Activated gamma-delta T cell (primary cell): ENCODE measurements around the gene CNGB1.
"Not testable (repeated sequence)": the region's sequence is repeated elsewhere in the genome, so short reads cannot be mapped to it uniquely, and the experiment has no call there.

ENCODE experiments used
- DNase-seq: peaks from one replicate; lab custom pipeline; 2025; lab: John Stamatoyannopoulos, UW
- total RNA-seq, 2 donors: gene quantifications; one replicate each; lab custom pipeline; 2026; lab: John Stamatoyannopoulos, UW

Gene CNGB1
- total RNA-seq: 0.04 to 0.05 reads per million in 2 donors

DNA sequence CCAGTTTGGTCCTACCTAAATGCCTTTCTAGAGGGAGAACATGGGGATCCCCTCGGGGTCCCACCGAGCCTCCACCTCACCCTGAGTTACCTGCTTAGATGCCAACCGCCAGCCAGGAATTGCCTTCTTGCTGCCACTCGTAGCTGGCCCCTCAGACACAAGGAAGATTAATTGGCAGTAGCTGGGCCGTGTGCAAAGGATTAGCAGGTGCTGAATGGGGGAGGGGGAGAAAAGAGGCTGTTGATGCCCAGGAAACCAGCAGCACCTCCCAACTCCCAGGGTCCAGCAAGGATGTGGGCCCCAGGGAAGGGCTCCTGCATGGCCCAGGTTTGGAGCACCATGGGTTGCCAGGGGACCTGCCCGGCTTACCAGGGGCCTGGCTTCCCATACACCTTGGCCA lies at the start of gene CNGB1:
Gene CNGB1, minus strand, starts transcription at position 159 of the 400 bp plus-strand sequence. CDS start 3,842 bp downstream, outside the sequence.
- DNase-seq: no peak

- no peak for DNase-seq
Measured at GRCh38 chr16:58019866-58020538, 49.1 kb upstream of the CNGB1 start.

DNA sequence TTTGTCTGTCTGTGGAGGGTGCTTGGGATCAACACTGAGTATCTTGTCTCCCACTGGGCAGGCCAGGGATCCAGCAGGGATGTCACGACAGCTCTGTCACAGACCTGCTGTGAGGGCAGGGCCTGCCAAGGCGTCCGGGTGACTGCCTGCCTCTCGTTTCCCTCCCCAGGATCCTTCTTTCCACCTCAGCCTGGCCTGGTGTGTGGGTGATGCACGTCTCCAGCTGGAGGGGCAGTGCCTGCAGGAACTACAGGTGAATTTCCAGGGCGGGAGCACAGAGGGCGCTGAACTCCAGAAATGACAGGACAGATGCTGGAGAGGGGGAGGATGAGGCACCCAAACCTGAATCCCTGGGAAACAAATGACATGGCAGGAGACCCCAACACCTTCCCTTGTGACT lies 47.9 kb upstream of the CNGB1 start:
- DNase-seq: no peak

GRCh38 chr16:58016840-58017446 lies 46.0 kb upstream of the CNGB1 start:
- no peak for DNase-seq

- DNase-seq: no peak
Measured at GRCh38 chr16:58013201-58013956, 42.5 kb upstream of the CNGB1 start.

GRCh38 chr16:58012481-58012880 lies 41.6 kb upstream of the CNGB1 start:
- DNase-seq: no peak

GRCh38 chr16:58011652-58012051 lies 40.7 kb upstream of the CNGB1 start:
- no peak for DNase-seq

DNA sequence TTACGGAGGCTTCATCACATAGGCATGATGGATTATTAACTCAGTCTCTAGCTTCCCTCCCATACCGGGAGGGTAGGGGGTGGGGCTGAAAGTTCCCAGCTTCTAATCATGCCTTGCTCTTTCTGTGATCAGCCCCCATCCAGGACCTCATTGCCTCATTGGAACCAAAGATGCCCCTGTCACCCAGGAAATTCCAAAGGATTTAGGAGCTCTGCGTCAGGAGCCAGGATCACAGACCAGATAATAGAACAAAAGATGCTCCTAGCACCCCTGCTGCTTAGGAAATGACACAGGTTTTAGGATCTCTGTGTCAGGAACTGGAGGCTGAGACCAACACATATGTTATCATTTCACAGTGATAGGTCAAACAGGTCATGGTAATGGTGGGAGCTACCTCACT lies 40.0 kb upstream of the CNGB1 start:
- no peak for DNase-seq

GRCh38 chr16:58009856-58010416 lies 39.0 kb upstream of the CNGB1 start:
- no peak for DNase-seq

DNA sequence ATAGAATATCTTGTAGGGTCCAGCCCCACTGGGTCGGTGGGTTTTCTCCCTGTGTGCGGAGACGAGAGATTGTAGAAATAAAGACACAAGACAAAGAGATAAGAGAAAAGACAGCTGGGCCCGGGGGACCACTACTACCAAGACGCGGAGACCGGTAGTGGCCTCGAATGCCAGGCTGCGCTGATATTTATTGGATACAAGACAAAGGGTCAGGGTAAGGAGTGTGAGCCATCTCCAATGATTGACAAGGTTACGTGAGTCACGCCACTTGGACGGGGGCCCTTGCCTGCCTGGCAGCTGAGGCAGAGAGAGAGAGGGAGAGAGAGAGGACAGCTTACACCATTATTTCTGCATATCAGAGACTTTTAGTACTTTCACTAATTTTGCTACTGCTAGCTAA lies 33.8 kb upstream of the CNGB1 start:
- not testable (repeated sequence) for DNase-seq

DNA sequence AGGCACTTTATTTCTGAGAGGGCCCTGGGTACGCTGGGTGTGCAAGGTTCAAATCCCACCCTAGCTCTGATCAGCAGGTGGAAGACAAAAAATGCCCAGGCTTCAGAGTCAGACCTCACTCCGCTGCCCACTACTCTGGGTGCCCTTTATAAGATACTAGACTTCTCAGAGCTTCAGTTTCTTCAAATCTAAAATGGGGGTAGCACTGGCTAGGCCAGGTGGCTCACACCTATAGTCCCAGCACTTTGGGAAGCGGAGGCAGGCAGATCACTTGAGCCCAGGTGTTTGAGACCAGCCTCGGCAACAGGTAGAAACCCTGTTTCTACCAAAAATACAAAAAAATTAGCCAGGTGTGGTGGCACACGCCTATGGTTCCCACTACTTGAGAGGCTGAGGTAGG lies 32.0 kb upstream of the CNGB1 start:
- DNase-seq: no peak

GRCh38 chr16:58002416-58002800 lies 31.5 kb upstream of the CNGB1 start:
- no peak for DNase-seq

GRCh38 chr16:58001781-58002415 lies 31.0 kb upstream of the CNGB1 start:
- DNase-seq: no peak

DNA sequence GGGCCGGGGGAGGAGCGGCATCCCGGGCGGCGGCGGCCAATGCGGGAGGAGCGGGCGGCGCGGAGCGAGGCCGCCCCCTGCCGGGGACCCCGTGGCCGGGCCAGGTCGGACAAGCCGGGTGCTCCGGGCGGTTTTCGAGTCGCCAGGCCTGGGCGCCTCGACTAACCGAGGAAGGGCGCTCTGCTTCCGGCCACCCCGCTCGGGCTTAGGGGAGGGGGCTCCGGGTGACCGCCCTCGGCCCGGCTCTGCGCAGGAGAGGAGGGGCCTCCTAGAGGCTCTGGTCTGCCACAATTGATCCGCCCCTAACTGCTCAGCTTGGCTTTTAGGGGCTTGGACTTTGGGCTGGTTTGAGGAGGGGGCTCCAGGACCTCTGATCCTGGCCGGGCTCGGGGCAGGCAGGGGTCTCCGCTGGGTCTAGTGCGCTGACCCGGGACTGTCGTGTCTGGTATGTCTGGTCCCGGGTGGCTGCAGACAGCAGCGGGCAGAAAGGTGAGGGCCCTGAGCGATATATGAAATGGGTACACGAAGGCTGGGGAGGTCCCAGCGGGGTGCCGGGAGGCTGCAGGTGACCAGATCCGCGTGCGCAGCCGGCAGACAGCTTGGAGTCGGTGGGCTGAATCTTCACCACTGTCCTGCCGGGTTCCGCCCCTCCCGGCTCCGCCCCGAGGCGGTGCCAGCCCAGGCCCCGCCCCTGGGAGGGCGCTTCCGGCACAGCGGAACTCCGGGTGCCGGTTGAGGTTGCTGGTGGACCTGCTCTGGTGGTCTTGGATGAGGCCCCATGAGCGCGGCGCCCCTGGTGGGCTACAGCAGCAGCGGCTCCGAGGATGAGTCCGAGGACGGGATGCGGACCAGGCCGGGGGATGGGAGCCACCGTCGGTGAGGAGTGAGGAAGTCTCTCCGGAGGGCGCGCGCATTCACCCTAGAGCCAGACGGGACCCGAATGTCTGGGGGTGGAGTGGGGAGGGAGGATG lies 30.1 kb upstream of the CNGB1 start, which contains the start of gene USB1:
Gene USB1, plus strand, starts transcription at position 702 of the 971 bp plus-strand sequence. Its CDS starts 77 bp downstream, at position 779.
- DNase-seq: peak; percentile 76

DNA sequence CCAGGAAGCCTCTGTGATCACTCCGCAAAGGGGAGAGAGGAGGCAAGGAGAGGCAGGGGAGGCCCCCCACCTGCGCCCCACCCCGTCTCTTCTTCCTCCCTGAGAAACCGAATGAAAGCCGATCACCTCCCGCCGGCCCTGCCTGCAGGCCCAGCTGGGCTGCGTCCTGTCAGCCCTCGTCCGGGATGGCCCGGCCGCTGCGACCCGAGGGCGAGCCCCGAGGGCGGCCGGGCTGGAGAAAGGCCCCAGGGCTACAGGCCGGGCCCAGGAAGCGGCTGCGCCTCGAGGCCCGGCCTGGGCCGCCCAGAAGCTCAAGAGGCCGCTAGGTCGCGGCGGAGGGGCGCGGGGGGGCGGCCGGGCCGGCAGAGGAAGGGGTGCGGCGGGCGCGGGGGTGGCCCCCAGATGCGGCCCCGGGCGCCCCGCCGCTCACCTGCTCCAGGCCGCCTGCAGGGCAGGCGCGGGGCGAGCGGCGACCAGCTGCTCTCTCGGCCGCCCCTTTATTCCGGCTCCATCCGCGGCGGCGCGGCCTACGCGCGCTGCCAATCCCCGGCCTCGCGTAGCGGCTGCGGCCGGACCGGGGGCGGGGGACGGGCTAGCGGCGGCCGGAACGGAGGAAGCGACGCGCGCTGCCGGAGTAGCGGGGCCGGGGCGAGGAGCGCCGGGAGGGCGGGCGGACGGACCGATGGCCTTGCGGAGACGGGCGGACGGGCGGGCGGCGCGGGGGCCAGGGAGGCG lies 29.2 kb upstream of the CNGB1 start, which contains the start of gene ZNF319:
Gene ZNF319, minus strand, starts transcription at position 702 of the 735 bp plus-strand sequence. CDS start 2,407 bp downstream, outside the sequence.
- no peak for DNase-seq

- DNase-seq: no peak
Measured at GRCh38 chr16:57999366-57999970, 28.5 kb upstream of the CNGB1 start.

DNA sequence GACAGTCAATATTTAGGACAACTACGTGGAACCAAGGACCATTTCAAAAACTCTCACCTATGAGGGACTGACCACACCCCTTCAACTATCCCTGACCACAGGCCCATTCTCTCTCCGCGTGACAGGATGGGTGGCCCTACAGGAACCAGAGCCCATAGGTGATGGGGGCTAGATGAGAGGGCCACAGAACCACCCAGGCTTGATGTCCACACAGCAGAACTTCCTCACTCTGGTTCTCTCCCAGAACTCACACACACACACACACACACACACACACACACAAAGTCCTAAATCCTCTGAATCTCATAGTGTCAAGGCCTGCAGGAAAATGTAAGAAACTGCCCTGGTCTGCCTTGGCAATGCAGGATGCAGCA lies 28.1 kb upstream of the CNGB1 start:
- DNase-seq: no peak

DNA sequence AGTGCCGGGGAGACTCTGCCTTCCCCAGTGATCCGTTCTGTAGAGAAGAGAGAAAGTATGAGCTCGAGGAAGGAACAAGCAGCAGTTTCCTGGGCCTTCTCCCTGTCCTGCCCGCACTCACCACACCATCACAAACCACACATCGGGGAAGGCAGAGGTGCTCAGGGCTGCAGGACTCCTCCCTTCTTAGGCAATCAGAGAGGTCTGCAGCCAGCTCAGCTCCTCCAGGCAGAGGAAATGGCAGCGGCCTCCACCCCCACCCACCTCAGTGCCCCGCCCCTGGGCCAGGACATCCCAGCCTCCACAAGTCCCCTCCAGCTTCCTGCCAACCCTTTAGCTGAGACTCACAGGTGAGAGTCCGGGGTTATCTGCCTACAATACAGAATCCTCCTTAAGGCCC lies 27.6 kb upstream of the CNGB1 start:
- peak; percentile 42 for DNase-seq

DNA sequence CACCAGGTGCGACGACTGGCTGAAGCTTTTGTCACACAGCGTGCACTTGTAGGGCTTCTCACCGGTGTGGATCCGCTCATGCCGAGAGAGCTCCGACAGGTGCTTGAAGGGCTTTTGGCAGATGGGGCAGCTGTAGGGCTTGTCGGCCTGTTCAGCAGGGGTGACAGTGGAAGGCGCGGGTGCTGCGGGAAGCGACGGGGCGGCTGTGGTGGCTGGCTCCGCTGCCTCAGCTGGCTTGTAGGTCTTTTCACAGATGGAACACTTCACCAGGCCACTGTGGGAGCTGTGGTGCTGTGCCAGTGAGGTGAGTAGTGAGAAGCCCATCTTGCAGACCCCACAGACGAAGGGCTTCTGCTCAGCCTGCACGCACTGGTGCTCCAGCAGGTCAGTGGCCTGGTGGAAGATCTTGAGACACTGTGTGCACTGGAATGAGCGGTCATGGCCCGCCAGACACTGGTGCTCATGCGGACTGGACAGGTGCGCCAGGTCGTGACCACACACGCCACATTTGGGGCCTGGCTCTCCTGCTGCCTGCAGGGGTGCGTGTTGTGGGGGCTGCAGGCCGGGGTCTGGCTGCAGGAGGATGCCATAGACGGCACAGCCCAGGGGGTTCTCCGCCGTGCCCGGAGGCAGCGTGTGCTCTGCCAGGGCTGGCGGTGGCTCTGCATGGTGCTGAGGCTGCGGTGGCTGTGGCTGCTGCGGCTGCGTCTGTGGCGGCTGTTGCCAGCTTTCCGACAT lies 26.8 kb upstream of the CNGB1 start:
- no peak for DNase-seq
